Spleen (tissue), 7 donors: ENCODE results near the gene FRYL.

Experiments
- POLR2A ChIP-seq, 3 donors: fragments of 450-650 bp; IDR thresholded peaks; one replicate each; pipeline ENCODE4 v1.5.1; 2017; ENCODE audit warnings: antibody characterized with exemption in 3 of 3, mild to moderate bottlenecking in 1 of 3
- POLR2AphosphoS5 ChIP-seq, 3 donors: sonication (generic); formaldehyde crosslinking; IDR thresholded peaks; one replicate each; pipeline ENCODE4 v1.5.1; 2017; ENCODE audit warnings: antibody characterized with exemption in 3 of 3
- TF ChIP-seq, protein P1 (sequence below), 11 experiments: fragments of 200-600 bp in 7 of 11; fragments of 450-650 bp in 4 of 11; sonication (generic) in 4 of 11; IDR thresholded peaks in 8 of 11; conservative IDR thresholded peaks in 3 of 11; 1 replicate in 7 of 11; 2 replicates in 4 of 11; pipeline versions ENCODE4 v1.4.0 to v1.8.0; 2016 to 2021; ENCODE audit warnings: antibody characterized with exemption in 11 of 11, inconsistent platforms in 4 of 11, mild to moderate bottlenecking in 1 of 11
- donor health status: DM: no; HTN: no; CAD: no; lungs with moderate emphysema.
- donor health status: DM: no; HTN: no; CAD: no.
- donor health status: DM: no; HTN: no; CAD: no.

DNA sequence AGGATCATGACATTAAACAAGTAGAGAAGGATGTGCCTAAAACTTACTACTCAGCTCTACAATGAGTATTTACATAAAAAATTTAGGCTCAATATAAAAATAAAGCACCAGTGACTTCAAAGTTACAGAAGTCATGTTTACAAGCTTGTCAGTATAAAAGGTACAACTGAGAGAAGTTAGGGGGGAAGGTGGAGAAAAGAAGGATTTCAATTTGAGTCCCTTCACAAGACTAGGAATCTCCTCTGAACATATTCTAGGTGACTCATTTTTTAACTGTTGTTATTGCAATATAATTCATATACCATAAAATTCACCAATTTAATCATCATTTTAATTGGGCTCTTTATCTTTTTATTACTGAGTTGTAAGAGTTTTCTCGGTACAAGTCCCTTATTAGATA is 26.9 kb downstream of the FRYL start:
- TF ChIP-seq POLR2AphosphoS5 (IDR thresholded peaks at IDR 0.05): no peak
- TF ChIP-seq, protein P1, sequence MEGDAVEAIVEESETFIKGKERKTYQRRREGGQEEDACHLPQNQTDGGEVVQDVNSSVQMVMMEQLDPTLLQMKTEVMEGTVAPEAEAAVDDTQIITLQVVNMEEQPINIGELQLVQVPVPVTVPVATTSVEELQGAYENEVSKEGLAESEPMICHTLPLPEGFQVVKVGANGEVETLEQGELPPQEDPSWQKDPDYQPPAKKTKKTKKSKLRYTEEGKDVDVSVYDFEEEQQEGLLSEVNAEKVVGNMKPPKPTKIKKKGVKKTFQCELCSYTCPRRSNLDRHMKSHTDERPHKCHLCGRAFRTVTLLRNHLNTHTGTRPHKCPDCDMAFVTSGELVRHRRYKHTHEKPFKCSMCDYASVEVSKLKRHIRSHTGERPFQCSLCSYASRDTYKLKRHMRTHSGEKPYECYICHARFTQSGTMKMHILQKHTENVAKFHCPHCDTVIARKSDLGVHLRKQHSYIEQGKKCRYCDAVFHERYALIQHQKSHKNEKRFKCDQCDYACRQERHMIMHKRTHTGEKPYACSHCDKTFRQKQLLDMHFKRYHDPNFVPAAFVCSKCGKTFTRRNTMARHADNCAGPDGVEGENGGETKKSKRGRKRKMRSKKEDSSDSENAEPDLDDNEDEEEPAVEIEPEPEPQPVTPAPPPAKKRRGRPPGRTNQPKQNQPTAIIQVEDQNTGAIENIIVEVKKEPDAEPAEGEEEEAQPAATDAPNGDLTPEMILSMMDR (IDR thresholded peaks at IDR 0.05 in 8 of 11, conservative IDR thresholded peaks at IDR 0.05 in 3 of 11): no peak
- TF ChIP-seq POLR2A (IDR thresholded peaks at IDR 0.05): no peak
